K562 (cell line): ENCODE measurements around the gene TECPR2. TPM values are rescaled to one million over a fixed set of nuclear protein-coding genes. Genes with fewer than 3 reads are reported as not detected.
A peak's percentile ranks its signal among the peaks of the same experiment; 100 is the strongest.
"Not testable (repeated sequence)": the region's sequence is repeated elsewhere in the genome, so short reads cannot be mapped to it uniquely, and the experiment has no call there.

Source experiments
- ATAC-seq: fragments of 200-7000 bp; cut with Tn5 transposase; 3 replicates; pipeline ENCODE4 v1.9.1; 2020; ENCODE audit warnings: moderate library complexity
- BruUV-seq: library from RNA; stranded (reverse); fragments of 400-500 nt; replicated peaks from 2 replicates; lab custom pipeline; 2021; lab: Mats Ljungman, UMichigan
- CTCF ChIA-PET: fragments of 300-600 bp; formaldehyde crosslinking; extraction: SDS; loops from one replicate; lab custom pipeline; 2021; ENCODE audit warnings: low intra/inter-chr PET ratio; lab: Yijun Ruan, JAX
- POLR2A ChIA-PET: fragments of 300-600, 350-650 bp; sonication (Branson Sonifier 250); formaldehyde crosslinking; extraction: SDS; loops from one replicate; lab custom pipeline; 2021; ENCODE audit warnings: antibody characterized with exemption, inconsistent platforms; lab: Yijun Ruan, JAX
- DNase-seq, 4 experiments: peaks; one replicate each; pipeline versions ENCODE4 v3.0.0 to v3.0.0-alpha.2; 2011 to 2018; ENCODE audit warnings: low spot score in 3 of 4, mixed read lengths in 3 of 4; ENCODE audit errors: extremely low read depth in 1 of 4
- FAIRE-seq: peaks from 2 replicates; lab custom pipeline; 2011; peaks lifted over from hg19 to GRCh38; lab: Jason Lieb, UNC
- H2AFZ ChIP-seq: 2 replicates; pipeline ENCODE4 v1.6.0; 2011; ENCODE audit warnings: low read depth, low read length, control low read depth, inconsistent platforms
- H3K27ac ChIP-seq: fragments of 200-600 bp; 3 replicates; pipeline ENCODE4 v1.8.0; 2011; ENCODE audit warnings: low read depth, mild to moderate bottlenecking, control low read depth, inconsistent platforms, low read length, moderate library complexity, mixed read lengths; ENCODE audit errors: extremely low read depth
- H3K27me3 ChIP-seq, 2 experiments: fragments of 300-600 bp in 1 of 2; 2 replicates in 1 of 2; 3 replicates in 1 of 2; pipeline versions ENCODE4 v1.6.0 to v1.8.0; 2011; ENCODE audit warnings: inconsistent platforms in 2 of 2, low read length in 2 of 2, mild to moderate bottlenecking in 1 of 2, mixed read lengths in 1 of 2, moderate library complexity in 1 of 2; ENCODE audit not compliant: control insufficient read depth in 2 of 2, insufficient read depth in 2 of 2
- H3K36me3 ChIP-seq: fragments of 300-600 bp; 3 replicates; pipeline ENCODE4 v1.8.0; 2011; ENCODE audit warnings: mild to moderate bottlenecking, low read length, inconsistent platforms; ENCODE audit not compliant: control insufficient read depth, insufficient read depth
- H3K4me1 ChIP-seq, 2 experiments: fragments of 200-600 bp in 1 of 2; replicated peaks in 1 of 2; 2 replicates in 1 of 2; 3 replicates in 1 of 2; pipeline versions ENCODE4 v1.5.1 to v1.8.0; 2011; ENCODE audit warnings: inconsistent platforms in 2 of 2, low read length in 2 of 2, mild to moderate bottlenecking in 1 of 2, mixed read lengths in 1 of 2, moderate library complexity in 1 of 2; ENCODE audit not compliant: control insufficient read depth in 2 of 2, insufficient read depth in 2 of 2
- H3K4me2 ChIP-seq: 2 replicates; pipeline ENCODE4 v1.6.1; 2011; ENCODE audit warnings: low read length, control low read depth, inconsistent platforms, mixed read lengths; ENCODE audit not compliant: insufficient read depth
- H3K4me3 ChIP-seq: fragments of 200-600 bp; sonication (generic), shearing (Covaris generic); 2 replicates; pipeline ENCODE4 v1.5.1; 2016; ENCODE audit warnings: control low read depth, inconsistent platforms
- H3K79me2 ChIP-seq: fragments of 200-600 bp; 3 replicates; pipeline ENCODE4 v1.8.0; 2011; ENCODE audit warnings: low read length, inconsistent platforms; ENCODE audit not compliant: control insufficient read depth, insufficient read depth
- H3K9ac ChIP-seq, 2 experiments: 2 replicates each; pipeline versions ENCODE4 v1.6.0 to v1.6.1; 2011; ENCODE audit warnings: low read depth in 2 of 2, low read length in 2 of 2, control low read depth in 1 of 2, inconsistent platforms in 1 of 2, mild to moderate bottlenecking in 1 of 2, mixed read lengths in 1 of 2; ENCODE audit not compliant: insufficient read depth in 1 of 2
- H3K9me1 ChIP-seq: one replicate; pipeline ENCODE4 v1.6.0; 2011; ENCODE audit warnings: inconsistent platforms, mild to moderate bottlenecking, low read length, moderate library complexity; ENCODE audit not compliant: control insufficient read depth, insufficient read depth
- H3K9me3 ChIP-seq: replicated peaks from 2 replicates; pipeline ENCODE4 v1.5.1; 2011; ENCODE audit warnings: low read depth, low read length, inconsistent platforms; ENCODE audit not compliant: control insufficient read depth, insufficient read depth
- H4K20me1 ChIP-seq: replicated peaks from 2 replicates; pipeline ENCODE4 v1.6.1; 2011; ENCODE audit warnings: low read length, inconsistent platforms, mixed read lengths; ENCODE audit not compliant: control insufficient read depth, insufficient read depth
- ELF4 ChIP-seq: fragments of 450-650 bp; formaldehyde crosslinking; IDR thresholded peaks from 2 replicates; pipeline ENCODE4 v1.4.0; 2022; ENCODE audit warnings: missing genetic modification characterization
- HDAC2 ChIP-seq: fragments of 450-650 bp; IDR thresholded peaks from 2 replicates; pipeline ENCODE4 v1.6.1; 2016; ENCODE audit warnings: mild to moderate bottlenecking
- JUND ChIP-seq, 2 experiments: IDR thresholded peaks; 2 replicates in 1 of 2; 3 replicates in 1 of 2; pipeline ENCODE4 v1.6.1; 2011; ENCODE audit warnings: borderline replicate concordance in 2 of 2, low read depth in 2 of 2, low read length in 2 of 2, improper control_type of control experiment in 1 of 2, missing biosample characterization in 1 of 2, missing genetic modification characterization in 1 of 2, missing genetic modification reagents in 1 of 2
- KAT8 ChIP-seq: fragments of 450-650 bp; IDR thresholded peaks from 2 replicates; pipeline ENCODE4 v1.6.1; 2016; ENCODE audit warnings: low read depth, mild to moderate bottlenecking
- NFE2 ChIP-seq: IDR thresholded peaks from 2 replicates; pipeline ENCODE4 v1.6.1; 2014; ENCODE audit warnings: antibody characterized with exemption, low read depth
- NUFIP1 ChIP-seq: fragments of 450-650 bp; IDR thresholded peaks from 2 replicates; pipeline ENCODE4 v1.6.1; 2018; ENCODE audit not compliant: partially characterized antibody
- POLR2B ChIP-seq: fragments of 450-650 bp; IDR thresholded peaks from 2 replicates; pipeline ENCODE4 v1.6.1; 2018; ENCODE audit warnings: low read depth; ENCODE audit not compliant: partially characterized antibody
- SMARCB1 ChIP-seq: IDR thresholded peaks from 2 replicates; pipeline ENCODE4 v1.6.1; 2011; ENCODE audit warnings: improper control_type of control experiment, low read depth; ENCODE audit not compliant: insufficient read length
- TCF3 ChIP-seq: sonication (generic); formaldehyde crosslinking; IDR thresholded peaks from 2 replicates; pipeline ENCODE4 v1.4.0; 2020; ENCODE audit warnings: mild to moderate bottlenecking, missing genetic modification reagents
- U2AF2 ChIP-seq: fragments of 200-400 bp; formaldehyde crosslinking; optimal IDR thresholded peaks from 2 replicates; pipeline ENCODE3; 2017; ENCODE audit warnings: low read depth, mild to moderate bottlenecking, low read length
- ZBTB1 ChIP-seq: sonication (generic); formaldehyde crosslinking; IDR thresholded peaks from 2 replicates; pipeline ENCODE4 v1.8.1; 2023; ENCODE audit warnings: missing genetic modification reagents, low read depth, mild to moderate bottlenecking, borderline replicate concordance
- ZNF76 ChIP-seq: fragments of 250-450 bp; sonication (Bioruptor Pico); IDR thresholded peaks from 2 replicates; pipeline ENCODE4 v1.4.0; 2020; ENCODE audit warnings: mild to moderate bottlenecking, moderate library complexity, borderline replicate concordance
- WGBS: fragments of 100-300 bp; shearing (Covaris generic); methylation state at CpG from one replicate; pipeline ENCODE4 v1.1.6; 2016; ENCODE audit warnings: low coverage, mixed read lengths; ENCODE audit not compliant: insufficient coverage; ENCODE audit errors: missing lambda C conversion rate; 5-methylcytosine and 5-hydroxymethylcytosine counted together
- in situ Hi-C: fragments of 300-500 bp; cut with MboI; formaldehyde crosslinking; loops from 4 replicates; pipeline ENCODE4 v1.15.0; 2018; ENCODE audit warnings: inconsistent platforms, mixed read lengths
- intact Hi-C: fragments of 100-400 bp; cut with micrococcal nuclease; formaldehyde crosslinking; loops from 2 replicates; pipeline ENCODE4 v1.14.2; 2022
- polyA plus RNA-seq, 8 experiments: library from polyadenylated mRNA; depleted of rRNA in 4 of 8; stranded (reverse) in 5 of 8; unstranded in 3 of 8; fragments of >200 nt; fragmentation: Nextera tagmentation in 2 of 8; fragmentation: Illumina TruSeq in 1 of 8; extraction: Ambion mirVana in 2 of 8; extraction: Trizol in 1 of 8; gene quantifications; 2 replicates each; pipeline versions ENCODE4 v1.2.1 to v1.2.3, GENCODE V29; 2011 to 2014; ENCODE audit warnings: inconsistent platforms in 1 of 8, missing spikeins in 1 of 8
- total RNA-seq, 7 experiments: library from RNA; depleted of rRNA in 6 of 7; stranded (reverse); fragments of >200 nt in 6 of 7; fragmentation: Illumina TruSeq in 2 of 7; extraction: Trizol in 2 of 7; gene quantifications; 2 replicates each; pipeline versions ENCODE4 v1.2.1 to v1.2.3, GENCODE V29; 2011 to 2021; ENCODE audit warnings: low replicate concordance in 1 of 7
- TF ChIP-seq, protein P1 (sequence below): fragments of 450-650 bp; IDR thresholded peaks from 2 replicates; pipeline ENCODE4 v1.6.1; 2017; ENCODE audit warnings: antibody characterized with exemption, mild to moderate bottlenecking

TECPR2 gene
- total and polyA plus RNA-seq, 9 of the 15 experiments (the other 6 are each of a cell fraction or from before 2014, with no cell fraction given) = 0.04 to 3.0 (median 0.83) TPM

DNA sequence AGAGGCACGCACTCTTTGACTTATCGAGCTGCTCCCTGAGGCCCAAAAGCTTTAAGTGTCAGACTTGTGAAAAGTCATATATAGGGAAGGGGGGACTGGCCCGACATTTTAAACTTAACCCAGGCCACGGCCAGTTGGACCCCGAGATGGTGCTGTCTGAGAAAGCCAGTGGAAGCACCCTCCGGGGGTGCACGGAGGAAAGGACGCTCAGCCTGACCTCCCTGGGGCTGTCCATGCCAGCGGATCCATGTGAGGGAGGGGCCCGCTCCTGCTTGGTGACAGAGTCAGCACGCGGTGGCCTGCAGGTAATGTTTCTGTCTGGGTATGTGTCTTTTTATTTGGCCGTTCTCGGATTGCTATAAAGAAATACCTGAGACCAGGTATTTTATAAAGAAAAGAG is 36.2 kb upstream of the TECPR2 start:
- Histone ChIP-seq H3K27me3 (no peaks in the 10 kb centered on the region), H2AFZ (no peak overlapping the region), H3K4me2 (no peak overlapping the region), H3K9me3 (no peaks in the 10 kb centered on the region), H3K79me2 (no peaks in the 10 kb centered on the region), H3K9ac (no peak overlapping the region), H3K4me3 (no peak overlapping the region), H3K4me1 (peaks cover 0 to 4% of the 10 kb centered on the region in 2 experiments; a peak in 4 of 5 replicates), H4K20me1 (no peaks in the 10 kb centered on the region), H3K27ac (no peak overlapping the region), H3K9me1 (no peaks in the 10 kb centered on the region), H3K36me3 (peaks cover 10% of the 10 kb centered on the region; the same call in 2 of the 3 replicates)
- POLR2A ChIA-PET = interaction anchor here (1.1 kb wide), 1 partner anchor 24 kb away, joined by 3 read pairs; no protein-coding TSS in a partner anchor
- no TSS peak for BruUV-seq
- intact Hi-C loops = no loop called here
- ATAC-seq (peak; percentile 56), DNase-seq (no peak), FAIRE-seq (no peak)
- CTCF ChIA-PET = no interaction called here
- no peak for TF ChIP-seq U2AF2
- TF ChIP-seq KAT8 = no peak
- no peak for TF ChIP-seq NUFIP1
- no peak for TF ChIP-seq POLR2B
- no peak for TF ChIP-seq TCF3 (CRISPR knock-in tag)
- TF ChIP-seq JUND (IDR thresholded peaks at IDR 0.05; ENCODE audit: borderline replicate concordance, low read depth, low read length) = no peak
- TF ChIP-seq JUND (tag; IDR thresholded peaks at IDR 0.05; ENCODE audit: borderline replicate concordance, low read depth, low read length) = no peak
- no peak for TF ChIP-seq SMARCB1
- TF ChIP-seq ZNF76 (CRISPR knock-in tag) = no peak
- TF ChIP-seq, protein P1, sequence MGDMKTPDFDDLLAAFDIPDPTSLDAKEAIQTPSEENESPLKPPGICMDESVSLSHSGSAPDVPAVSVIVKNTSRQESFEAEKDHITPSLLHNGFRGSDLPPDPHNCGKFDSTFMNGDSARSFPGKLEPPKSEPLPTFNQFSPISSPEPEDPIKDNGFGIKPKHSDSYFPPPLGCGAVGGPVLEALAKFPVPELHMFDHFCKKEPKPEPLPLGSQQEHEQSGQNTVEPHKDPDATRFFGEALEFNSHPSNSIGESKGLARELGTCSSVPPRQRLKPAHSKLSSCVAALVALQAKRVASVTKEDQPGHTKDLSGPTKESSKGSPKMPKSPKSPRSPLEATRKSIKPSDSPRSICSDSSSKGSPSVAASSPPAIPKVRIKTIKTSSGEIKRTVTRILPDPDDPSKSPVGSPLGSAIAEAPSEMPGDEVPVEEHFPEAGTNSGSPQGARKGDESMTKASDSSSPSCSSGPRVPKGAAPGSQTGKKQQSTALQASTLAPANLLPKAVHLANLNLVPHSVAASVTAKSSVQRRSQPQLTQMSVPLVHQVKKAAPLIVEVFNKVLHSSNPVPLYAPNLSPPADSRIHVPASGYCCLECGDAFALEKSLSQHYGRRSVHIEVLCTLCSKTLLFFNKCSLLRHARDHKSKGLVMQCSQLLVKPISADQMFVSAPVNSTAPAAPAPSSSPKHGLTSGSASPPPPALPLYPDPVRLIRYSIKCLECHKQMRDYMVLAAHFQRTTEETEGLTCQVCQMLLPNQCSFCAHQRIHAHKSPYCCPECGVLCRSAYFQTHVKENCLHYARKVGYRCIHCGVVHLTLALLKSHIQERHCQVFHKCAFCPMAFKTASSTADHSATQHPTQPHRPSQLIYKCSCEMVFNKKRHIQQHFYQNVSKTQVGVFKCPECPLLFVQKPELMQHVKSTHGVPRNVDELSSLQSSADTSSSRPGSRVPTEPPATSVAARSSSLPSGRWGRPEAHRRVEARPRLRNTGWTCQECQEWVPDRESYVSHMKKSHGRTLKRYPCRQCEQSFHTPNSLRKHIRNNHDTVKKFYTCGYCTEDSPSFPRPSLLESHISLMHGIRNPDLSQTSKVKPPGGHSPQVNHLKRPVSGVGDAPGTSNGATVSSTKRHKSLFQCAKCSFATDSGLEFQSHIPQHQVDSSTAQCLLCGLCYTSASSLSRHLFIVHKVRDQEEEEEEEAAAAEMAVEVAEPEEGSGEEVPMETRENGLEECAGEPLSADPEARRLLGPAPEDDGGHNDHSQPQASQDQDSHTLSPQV = no peak
- no peak for TF ChIP-seq HDAC2
- no peak for TF ChIP-seq ELF4 (CRISPR knock-in tag)
- no peak for TF ChIP-seq ZBTB1 (CRISPR knock-in tag)
- no peak for TF ChIP-seq NFE2
- in situ Hi-C loops = loop anchor here (10.0 kb wide), 1 partner anchor 188 kb away; no protein-coding TSS in a partner anchor
- 83% methylated on average over 13 of the region's 14 CpGs for WGBS

DNA sequence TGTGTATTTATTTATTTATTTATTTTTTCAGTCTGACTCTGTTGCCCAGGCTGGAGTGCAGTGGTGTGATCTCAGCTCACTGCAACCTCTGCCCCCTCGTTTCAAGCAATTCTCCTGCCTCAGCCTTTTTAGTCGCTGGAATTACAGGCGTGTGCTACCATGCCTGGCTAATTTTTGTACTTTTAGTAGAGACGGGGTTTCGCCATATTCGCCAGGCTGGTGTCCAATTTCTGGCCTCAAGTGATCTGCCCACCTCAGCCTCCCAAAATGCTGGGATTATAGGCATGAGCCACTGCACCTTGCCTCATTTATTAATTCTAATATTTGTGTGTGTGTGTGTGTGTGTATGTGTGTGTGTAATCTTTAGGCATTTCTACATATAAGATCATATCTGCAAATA is 33.4 kb upstream of the TECPR2 start:
- FAIRE-seq, H3K4me3 ChIP-seq, H3K9me3 ChIP-seq, H3K79me2 ChIP-seq, ATAC-seq, H3K36me3 ChIP-seq, BruUV-seq, H3K4me1 ChIP-seq, H3K9me1 ChIP-seq, H3K4me2 ChIP-seq, CTCF ChIA-PET, H3K27ac ChIP-seq, intact Hi-C loops, H4K20me1 ChIP-seq, H3K9ac ChIP-seq, POLR2A ChIA-PET, H2AFZ ChIP-seq, H3K27me3 ChIP-seq, DNase-seq: not testable (repeated sequence)
- 75% methylated on average over 6 of the region's 6 CpGs for WGBS
- in situ Hi-C loops = loop anchor here (10.0 kb wide), 1 partner anchor 185 kb away; no protein-coding TSS in a partner anchor
